WTC11 (cell line): Measurements from ENCODE around the gene FCER1G. TPM values are rescaled to one million over a fixed set of nuclear protein-coding genes. Genes with fewer than 3 reads are reported as not detected.

Experiments
- ATAC-seq: fragments of 200-7000 bp; cut with Tn5 transposase; 2 replicates; pipeline ENCODE4 v1.10.0; 2021; ENCODE audit warnings: mild to moderate bottlenecking, moderate library complexity
- CTCF ChIA-PET: fragments of 300-600 bp; sonication (Branson Sonifier 250); formaldehyde crosslinking; loops from one replicate; lab custom pipeline; 2021; ENCODE audit warnings: antibody characterized with exemption; lab: Charles Lee
- POLR2A ChIA-PET: fragments of 350-600 bp; sonication (Branson Sonifier 250); formaldehyde crosslinking; loops from one replicate; lab custom pipeline; 2021; ENCODE audit warnings: antibody characterized with exemption; lab: Charles Lee
- DNase-seq: peaks from one replicate; pipeline ENCODE4 v3.0.0; 2021; ENCODE audit warnings: low spot score
- H3K27ac Mint-ChIP-seq: 2 replicates; pipeline ENCODE4 v1.8.0; 2021; ENCODE audit warnings: mixed read lengths
- H3K27me3 Mint-ChIP-seq: 2 replicates; pipeline ENCODE4 v1.8.0; 2021; ENCODE audit warnings: low read depth, mild to moderate bottlenecking, moderate library complexity, mixed read lengths
- H3K36me3 Mint-ChIP-seq: 2 replicates; pipeline ENCODE4 v1.8.0; 2021; ENCODE audit warnings: mixed read lengths
- H3K4me1 Mint-ChIP-seq: 2 replicates; pipeline ENCODE4 v1.8.0; 2022; ENCODE audit warnings: mixed read lengths
- H3K4me3 Mint-ChIP-seq: 2 replicates; pipeline ENCODE4 v1.8.0; 2021; ENCODE audit warnings: mild to moderate bottlenecking, moderate library complexity, mixed read lengths
- H3K9me3 Mint-ChIP-seq: 2 replicates; pipeline ENCODE4 v1.8.0; 2021; ENCODE audit warnings: mixed read lengths
- ESRRA ChIP-seq: sonication (generic); formaldehyde crosslinking; IDR thresholded peaks from 2 replicates; pipeline ENCODE4 v1.8.1; 2022; ENCODE audit warnings: mild to moderate bottlenecking, missing genetic modification reagents, borderline replicate concordance
- FOXP1 ChIP-seq: sonication (generic); formaldehyde crosslinking; IDR thresholded peaks from 2 replicates; pipeline ENCODE4 v1.8.0; 2022; ENCODE audit warnings: missing genetic modification reagents, mild to moderate bottlenecking, moderate library complexity, borderline replicate concordance
- NFYB ChIP-seq: sonication (generic); formaldehyde crosslinking; conservative IDR thresholded peaks from 2 replicates; pipeline ENCODE4 v1.8.0; 2022; ENCODE audit warnings: low read depth, missing genetic modification reagents
- RELA ChIP-seq: sonication (generic); formaldehyde crosslinking; IDR thresholded peaks from 2 replicates; pipeline ENCODE4 v1.8.1; 2022; ENCODE audit warnings: missing genetic modification reagents, mild to moderate bottlenecking, borderline replicate concordance
- SMAD4 ChIP-seq: sonication (generic); formaldehyde crosslinking; IDR thresholded peaks from 2 replicates; pipeline ENCODE4 v1.8.0; 2022; ENCODE audit warnings: mild to moderate bottlenecking, missing genetic modification reagents
- SP1 ChIP-seq: sonication (generic); formaldehyde crosslinking; conservative IDR thresholded peaks from 2 replicates; pipeline ENCODE4 v1.8.1; 2022; ENCODE audit warnings: missing genetic modification reagents
- TP53 ChIP-seq: sonication (generic); formaldehyde crosslinking; IDR thresholded peaks from 2 replicates; pipeline ENCODE4 v1.8.1; 2023; ENCODE audit warnings: mild to moderate bottlenecking, missing genetic modification reagents
- ZNF423 ChIP-seq: fragments of 250-450 bp; sonication (Bioruptor Pico); IDR thresholded peaks from 2 replicates; pipeline ENCODE4 v2.1.2; 2022; ENCODE audit warnings: mild to moderate bottlenecking, moderate library complexity
- total RNA-seq: library from RNA; stranded (reverse); gene quantifications from 3 replicates; pipeline ENCODE4 v1.2.3, GENCODE V29; 2021
- TF ChIP-seq, protein P1 (sequence below): sonication (generic); formaldehyde crosslinking; IDR thresholded peaks from 2 replicates; pipeline ENCODE4 v1.8.0; 2022; ENCODE audit warnings: mild to moderate bottlenecking, missing genetic modification reagents
- TF ChIP-seq, protein P2 (sequence below): sonication (generic); formaldehyde crosslinking; IDR thresholded peaks from 2 replicates; pipeline ENCODE4 v1.8.1; 2022; ENCODE audit warnings: mild to moderate bottlenecking, moderate library complexity, missing genetic modification reagents
- TF ChIP-seq, protein P3 (sequence below): fragments of 250-450 bp; sonication (Bioruptor Pico); IDR thresholded peaks from 2 replicates; pipeline ENCODE4 v1.9.0; 2021; ENCODE audit warnings: moderate library complexity, mild to moderate bottlenecking, inconsistent platforms, borderline replicate concordance
- TF ChIP-seq, protein P4 (sequence below): sonication (generic); formaldehyde crosslinking; IDR thresholded peaks from 2 replicates; pipeline ENCODE4 v1.8.1; 2023; ENCODE audit warnings: mild to moderate bottlenecking, moderate library complexity, missing genetic modification reagents
- TF ChIP-seq, protein P5 (sequence below): sonication (generic); formaldehyde crosslinking; IDR thresholded peaks from 2 replicates; pipeline ENCODE4 v1.8.0; 2022; ENCODE audit warnings: mild to moderate bottlenecking, missing genetic modification reagents
- TF ChIP-seq, protein P6 (sequence below): sonication (generic); formaldehyde crosslinking; IDR thresholded peaks from 2 replicates; pipeline ENCODE4 v1.8.0; 2022; ENCODE audit warnings: missing genetic modification reagents

The FCER1G gene
- total RNA-seq, 1 experiment from 2014 or later: 0.85 TPM

DNA sequence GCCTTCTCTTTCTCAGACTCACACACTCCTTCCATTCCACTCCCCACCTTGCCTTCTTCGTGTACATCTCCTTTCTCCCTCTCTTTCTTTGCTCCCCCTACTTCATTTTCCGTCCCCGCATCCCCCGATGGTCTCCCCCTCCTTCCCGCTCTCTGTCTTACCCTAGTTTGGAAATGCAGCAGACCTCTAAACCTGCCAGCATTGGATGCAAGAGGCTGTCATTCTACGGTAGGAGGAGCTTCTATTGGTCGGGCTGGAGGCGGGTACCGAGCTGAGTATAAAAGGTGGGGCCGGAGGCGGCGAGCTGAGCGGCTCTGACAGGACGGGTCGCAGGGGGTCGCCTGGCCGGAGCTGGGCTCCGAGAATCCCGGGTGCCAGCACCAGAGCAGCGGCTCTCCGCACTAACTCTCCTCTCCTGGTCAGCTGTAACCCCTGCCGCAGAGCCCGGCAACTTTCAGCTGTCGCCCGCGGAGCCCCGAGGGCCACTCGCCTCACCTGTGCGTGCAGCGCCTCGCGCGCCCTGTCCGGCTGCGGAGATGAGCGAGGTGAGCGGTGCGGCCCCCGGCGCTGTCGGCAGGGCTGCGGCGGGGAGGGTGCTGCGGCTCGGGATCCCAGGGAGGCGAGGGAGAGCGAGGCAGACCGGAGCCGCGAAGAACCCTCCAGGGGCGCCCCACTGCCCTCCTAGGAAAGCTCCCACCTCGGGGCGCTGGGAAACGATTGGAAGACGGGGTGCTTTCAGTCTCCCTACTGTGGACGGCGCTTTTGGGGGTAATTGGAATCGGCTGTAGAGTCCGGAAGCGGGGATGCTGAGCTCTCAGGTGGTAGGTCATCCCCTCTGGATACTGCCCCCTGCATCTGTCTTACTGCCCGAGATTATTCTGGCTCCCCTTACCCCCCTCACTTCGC is 43.6 kb downstream of the FCER1G start, which contains the start of gene PCP4L1:
TSS of gene PCP4L1 (plus strand) at position 307 of the 906 bp plus-strand sequence. CDS start at position 537, 230 bp downstream.
- no peak within 1 kb of the TSS for H3K27ac Mint-ChIP-seq
- CTCF ChIA-PET: interaction anchor here (0.6 to 2.0 kb wide), 21 partner anchors 8 to 161 kb away, joined by 3 to 21 read pairs (median 4); partner anchors contain the start of genes ADAMTS4, APOA2, NDUFS2 and NR1I3
- DNase-seq: peak; percentile 87
- TF ChIP-seq FOXP1: peak; percentile 18; the same call in 1 of the 2 replicates
- TF ChIP-seq, protein P1, sequence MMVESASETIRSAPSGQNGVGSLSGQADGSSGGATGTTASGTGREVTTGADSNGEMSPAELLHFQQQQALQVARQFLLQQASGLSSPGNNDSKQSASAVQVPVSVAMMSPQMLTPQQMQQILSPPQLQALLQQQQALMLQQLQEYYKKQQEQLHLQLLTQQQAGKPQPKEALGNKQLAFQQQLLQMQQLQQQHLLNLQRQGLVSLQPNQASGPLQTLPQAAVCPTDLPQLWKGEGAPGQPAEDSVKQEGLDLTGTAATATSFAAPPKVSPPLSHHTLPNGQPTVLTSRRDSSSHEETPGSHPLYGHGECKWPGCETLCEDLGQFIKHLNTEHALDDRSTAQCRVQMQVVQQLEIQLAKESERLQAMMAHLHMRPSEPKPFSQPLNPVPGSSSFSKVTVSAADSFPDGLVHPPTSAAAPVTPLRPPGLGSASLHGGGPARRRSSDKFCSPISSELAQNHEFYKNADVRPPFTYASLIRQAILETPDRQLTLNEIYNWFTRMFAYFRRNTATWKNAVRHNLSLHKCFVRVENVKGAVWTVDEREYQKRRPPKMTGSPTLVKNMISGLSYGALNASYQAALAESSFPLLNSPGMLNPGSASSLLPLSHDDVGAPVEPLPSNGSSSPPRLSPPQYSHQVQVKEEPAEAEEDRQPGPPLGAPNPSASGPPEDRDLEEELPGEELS (CRISPR knock-in tag): 0 out of 2 replicates have a peak, but pooled peaks have one; percentile 35
- TF ChIP-seq, protein P2, sequence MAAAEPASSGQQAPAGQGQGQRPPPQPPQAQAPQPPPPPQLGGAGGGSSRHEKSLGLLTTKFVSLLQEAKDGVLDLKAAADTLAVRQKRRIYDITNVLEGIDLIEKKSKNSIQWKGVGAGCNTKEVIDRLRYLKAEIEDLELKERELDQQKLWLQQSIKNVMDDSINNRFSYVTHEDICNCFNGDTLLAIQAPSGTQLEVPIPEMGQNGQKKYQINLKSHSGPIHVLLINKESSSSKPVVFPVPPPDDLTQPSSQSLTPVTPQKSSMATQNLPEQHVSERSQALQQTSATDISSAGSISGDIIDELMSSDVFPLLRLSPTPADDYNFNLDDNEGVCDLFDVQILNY (CRISPR knock-in tag): peak; percentile 30; the same call in 1 of the 2 replicates
- TF ChIP-seq NFYB: peak; percentile 83
- TF ChIP-seq, protein P3, sequence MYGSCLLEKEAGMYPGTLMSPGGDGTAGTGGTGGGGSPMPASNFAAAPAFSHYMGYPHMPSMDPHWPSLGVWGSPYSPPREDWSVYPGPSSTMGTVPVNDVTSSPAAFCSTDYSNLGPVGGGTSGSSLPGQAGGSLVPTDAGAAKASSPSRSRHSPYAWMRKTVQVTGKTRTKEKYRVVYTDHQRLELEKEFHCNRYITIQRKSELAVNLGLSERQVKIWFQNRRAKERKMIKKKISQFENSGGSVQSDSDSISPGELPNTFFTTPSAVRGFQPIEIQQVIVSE (CRISPR knock-in tag): no peak
- TF ChIP-seq, protein P4, sequence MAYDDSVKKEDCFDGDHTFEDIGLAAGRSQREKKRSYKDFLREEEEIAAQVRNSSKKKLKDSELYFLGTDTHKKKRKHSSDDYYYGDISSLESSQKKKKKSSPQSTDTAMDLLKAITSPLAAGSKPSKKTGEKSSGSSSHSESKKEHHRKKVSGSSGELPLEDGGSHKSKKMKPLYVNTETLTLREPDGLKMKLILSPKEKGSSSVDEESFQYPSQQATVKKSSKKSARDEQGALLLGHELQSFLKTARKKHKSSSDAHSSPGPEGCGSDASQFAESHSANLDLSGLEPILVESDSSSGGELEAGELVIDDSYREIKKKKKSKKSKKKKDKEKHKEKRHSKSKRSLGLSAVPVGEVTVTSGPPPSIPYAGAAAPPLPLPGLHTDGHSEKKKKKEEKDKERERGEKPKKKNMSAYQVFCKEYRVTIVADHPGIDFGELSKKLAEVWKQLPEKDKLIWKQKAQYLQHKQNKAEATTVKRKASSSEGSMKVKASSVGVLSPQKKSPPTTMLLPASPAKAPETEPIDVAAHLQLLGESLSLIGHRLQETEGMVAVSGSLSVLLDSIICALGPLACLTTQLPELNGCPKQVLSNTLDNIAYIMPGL: peak; percentile 59; the same call in 1 of the 2 replicates
- TF ChIP-seq, protein P5, sequence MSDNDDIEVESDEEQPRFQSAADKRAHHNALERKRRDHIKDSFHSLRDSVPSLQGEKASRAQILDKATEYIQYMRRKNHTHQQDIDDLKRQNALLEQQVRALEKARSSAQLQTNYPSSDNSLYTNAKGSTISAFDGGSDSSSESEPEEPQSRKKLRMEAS (CRISPR knock-in tag): peak; percentile 78
- TF ChIP-seq ZNF423 (CRISPR knock-in tag): 0 out of 2 replicates have a peak, but pooled peaks have one; percentile 11
- TF ChIP-seq ESRRA (CRISPR knock-in tag): 0 out of 2 replicates have a peak, but pooled peaks have one; percentile 57
- no peak for TF ChIP-seq TP53 (CRISPR knock-in tag)
- 0 out of 2 replicates have a peak, but pooled peaks have one; percentile 41 for TF ChIP-seq SP1 (CRISPR knock-in tag)
- TF ChIP-seq, protein P6, sequence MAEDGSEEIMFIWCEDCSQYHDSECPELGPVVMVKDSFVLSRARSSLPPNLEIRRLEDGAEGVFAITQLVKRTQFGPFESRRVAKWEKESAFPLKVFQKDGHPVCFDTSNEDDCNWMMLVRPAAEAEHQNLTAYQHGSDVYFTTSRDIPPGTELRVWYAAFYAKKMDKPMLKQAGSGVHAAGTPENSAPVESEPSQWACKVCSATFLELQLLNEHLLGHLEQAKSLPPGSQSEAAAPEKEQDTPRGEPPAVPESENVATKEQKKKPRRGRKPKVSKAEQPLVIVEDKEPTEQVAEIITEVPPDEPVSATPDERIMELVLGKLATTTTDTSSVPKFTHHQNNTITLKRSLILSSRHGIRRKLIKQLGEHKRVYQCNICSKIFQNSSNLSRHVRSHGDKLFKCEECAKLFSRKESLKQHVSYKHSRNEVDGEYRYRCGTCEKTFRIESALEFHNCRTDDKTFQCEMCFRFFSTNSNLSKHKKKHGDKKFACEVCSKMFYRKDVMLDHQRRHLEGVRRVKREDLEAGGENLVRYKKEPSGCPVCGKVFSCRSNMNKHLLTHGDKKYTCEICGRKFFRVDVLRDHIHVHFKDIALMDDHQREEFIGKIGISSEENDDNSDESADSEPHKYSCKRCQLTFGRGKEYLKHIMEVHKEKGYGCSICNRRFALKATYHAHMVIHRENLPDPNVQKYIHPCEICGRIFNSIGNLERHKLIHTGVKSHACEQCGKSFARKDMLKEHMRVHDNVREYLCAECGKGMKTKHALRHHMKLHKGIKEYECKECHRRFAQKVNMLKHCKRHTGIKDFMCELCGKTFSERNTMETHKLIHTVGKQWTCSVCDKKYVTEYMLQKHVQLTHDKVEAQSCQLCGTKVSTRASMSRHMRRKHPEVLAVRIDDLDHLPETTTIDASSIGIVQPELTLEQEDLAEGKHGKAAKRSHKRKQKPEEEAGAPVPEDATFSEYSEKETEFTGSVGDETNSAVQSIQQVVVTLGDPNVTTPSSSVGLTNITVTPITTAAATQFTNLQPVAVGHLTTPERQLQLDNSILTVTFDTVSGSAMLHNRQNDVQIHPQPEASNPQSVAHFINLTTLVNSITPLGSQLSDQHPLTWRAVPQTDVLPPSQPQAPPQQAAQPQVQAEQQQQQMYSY: peak; percentile 37; the same call in 1 of the 2 replicates
- no peak for TF ChIP-seq SMAD4 (CRISPR knock-in tag)
- no peak; the same call in 1 of the 2 replicates for TF ChIP-seq RELA (CRISPR knock-in tag)
- TF ChIP-seq, all 79 proteins: peak for 10
- ATAC-seq: peak; percentile 97
- POLR2A ChIA-PET: interaction anchor here (0.6 to 1.2 kb wide), 5 partner anchors 16 to 954 kb away, joined by 4 to 6 read pairs (median 4); partner anchors contain the start of gene SDHC
- peaks cover 19% of the 10 kb centered on the region for H3K36me3 Mint-ChIP-seq
- peaks cover 31% of the 10 kb centered on the region for H3K9me3 Mint-ChIP-seq
- H3K4me1 Mint-ChIP-seq: peaks cover 22% of the 10 kb centered on the region
- H3K4me3 Mint-ChIP-seq: peak within 1 kb of the TSS; percentile 65
- peaks cover 70% of the 10 kb centered on the region for H3K27me3 Mint-ChIP-seq
